Adrenal gland (tissue), 12 donors: Measurements from ENCODE around the gene CDADC1. TPM values are rescaled to one million over a fixed set of nuclear protein-coding genes. Genes with fewer than 3 reads are reported as not detected.
"Not testable (repeated sequence)": the region's sequence is repeated elsewhere in the genome, so short reads cannot be mapped to it uniquely, and the experiment has no call there.

ENCODE experiments used
- DNase-seq, 7 donors: peaks; one replicate each; pipeline ENCODE4 v3.0.0-alpha.2; 2019 to 2020
- H3K27ac ChIP-seq, 5 donors: fragments of 200-600 bp; sonication (generic) in 4 of 5; 1 replicate in 3 of 5; 2 replicates in 2 of 5; pipeline versions ENCODE4 v1.5.1 to v1.8.0; 2016 to 2020; ENCODE audit warnings: mild to moderate bottlenecking in 1 of 5
- H3K27me3 ChIP-seq: fragments of 200-600 bp; 2 replicates; pipeline ENCODE4 v1.8.0; 2021
- H3K36me3 ChIP-seq, 2 donors: fragments of 200-600 bp; replicated peaks in 1 of 2; 1 replicate in 1 of 2; 2 replicates in 1 of 2; pipeline versions ENCODE4 v1.5.1 to v1.8.0; 2018 to 2022
- H3K4me1 ChIP-seq, 2 donors: fragments of 200-600 bp; replicated peaks in 1 of 2; 1 replicate in 1 of 2; 2 replicates in 1 of 2; pipeline versions ENCODE4 v1.5.1 to v1.8.0; 2018 to 2021
- H3K4me3 ChIP-seq, 4 donors: fragments of 200-600 bp; sonication (generic) in 3 of 4; one replicate each; pipeline ENCODE4 v1.5.1; 2016 to 2018
- H3K9me3 ChIP-seq, 3 donors: fragments of 200-600 bp; sonication (generic) in 1 of 3; replicated peaks in 1 of 3; 1 replicate in 2 of 3; 2 replicates in 1 of 3; pipeline versions ENCODE4 v1.5.1 to v1.8.0; 2016 to 2021
- POLR2A ChIP-seq, 2 donors: fragments of 450-650 bp; IDR thresholded peaks; one replicate each; pipeline ENCODE4 v1.6.1; 2017; ENCODE audit warnings: antibody characterized with exemption in 2 of 2, mild to moderate bottlenecking in 2 of 2, moderate library complexity in 1 of 2
- WGBS, 4 donors: extraction: QIAGEN DNeasy Blood & Tissue Kit in 2 of 4; methylation state at CpG; one replicate each; pipeline versions ENCODE4 v1.1.5 to v1.1.7; 2013 to 2017; 5-methylcytosine and 5-hydroxymethylcytosine counted together
- intact Hi-C, 2 donors: fragments of 100-400 bp; cut with DNase I; formaldehyde crosslinking; loops; one replicate each; pipeline versions ENCODE4 v1.14.1 to v1.15.0; 2022 to 2023
- polyA plus RNA-seq, 3 donors: library from polyadenylated mRNA; stranded (reverse); fragments of 200-250 nt in 2 of 3; fragments of 350-450 nt in 1 of 3; fragmentation: Illumina TruSeq in 1 of 3; extraction: RNeasy Lipid Tissue Mini Kit (QIAGEN cat#74804) in 1 of 3; gene quantifications; one replicate each; pipeline ENCODE4 v1.2.3, GENCODE V29; 2013 to 2014
- total RNA-seq, 9 donors: library from RNA; depleted of rRNA in 4 of 9; stranded (reverse); fragments of >200 nt in 4 of 9; fragments of 120-200 nt in 1 of 9; fragmentation: NEBNext Ultra II Directional in 1 of 9; extraction: Animal tissue kit (Norgen Biotek cat#: 25700) in 1 of 9; gene quantifications; one replicate each; pipeline versions ENCODE4 v1.1.0 to v1.2.4, GENCODE V29; 2013 to 2023
- TF ChIP-seq, protein P1 (sequence below), 6 experiments: fragments of 450-650 bp in 4 of 6; fragments of 200-600 bp in 2 of 6; sonication (generic) in 1 of 6; IDR thresholded peaks; 1 replicate in 5 of 6; 2 replicates in 1 of 6; pipeline versions ENCODE4 v1.5.1 to v1.8.0; 2016 to 2021; ENCODE audit warnings: antibody characterized with exemption in 6 of 6, mild to moderate bottlenecking in 2 of 6, moderate library complexity in 1 of 6
- donor health status: healthy with polysubstance abuse.
- donor health status: Bipolar disorder and iron deficiency.
- donor health status: DM: yes; HTN: yes; CAD: no.
- donor health status: DM: no; HTN: no; CAD: no.
- donor health status: DM: no; HTN: no; CAD: no.
- donor health status: DM: yes; HTN: yes; CAD: no.

CDADC1 gene
- total and polyA plus RNA-seq, 12 donors = 4.4 to 25.4 (median 15.1) TPM

DNA sequence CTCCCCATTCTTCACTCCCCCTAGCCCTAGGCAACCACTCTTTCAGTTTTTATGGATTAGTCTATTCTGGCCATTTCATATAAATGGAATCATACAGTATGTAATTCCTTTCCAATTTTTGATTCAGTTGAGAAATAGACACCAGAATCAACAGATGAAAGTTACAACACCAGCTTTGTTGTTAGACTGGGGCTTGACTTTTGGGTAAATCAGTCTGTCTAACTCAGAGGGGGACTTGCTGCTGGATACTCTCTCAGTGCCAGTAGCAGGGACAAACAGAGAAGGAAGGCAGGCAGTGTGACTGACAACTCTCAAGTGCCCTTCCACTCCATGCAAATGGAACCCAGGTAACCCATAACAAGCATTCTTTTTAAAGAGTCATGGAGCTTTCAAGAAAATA is 40.7 kb downstream of the CDADC1 start:
- H3K36me3 ChIP-seq = peaks cover 0 to 8% of the 10 kb centered on the region in 2 donors
- no peak overlapping the region for H3K4me3 ChIP-seq
- no peak overlapping the region for H3K27ac ChIP-seq
- TF ChIP-seq POLR2A (IDR thresholded peaks at IDR 0.05) = no peak
- TF ChIP-seq, protein P1, sequence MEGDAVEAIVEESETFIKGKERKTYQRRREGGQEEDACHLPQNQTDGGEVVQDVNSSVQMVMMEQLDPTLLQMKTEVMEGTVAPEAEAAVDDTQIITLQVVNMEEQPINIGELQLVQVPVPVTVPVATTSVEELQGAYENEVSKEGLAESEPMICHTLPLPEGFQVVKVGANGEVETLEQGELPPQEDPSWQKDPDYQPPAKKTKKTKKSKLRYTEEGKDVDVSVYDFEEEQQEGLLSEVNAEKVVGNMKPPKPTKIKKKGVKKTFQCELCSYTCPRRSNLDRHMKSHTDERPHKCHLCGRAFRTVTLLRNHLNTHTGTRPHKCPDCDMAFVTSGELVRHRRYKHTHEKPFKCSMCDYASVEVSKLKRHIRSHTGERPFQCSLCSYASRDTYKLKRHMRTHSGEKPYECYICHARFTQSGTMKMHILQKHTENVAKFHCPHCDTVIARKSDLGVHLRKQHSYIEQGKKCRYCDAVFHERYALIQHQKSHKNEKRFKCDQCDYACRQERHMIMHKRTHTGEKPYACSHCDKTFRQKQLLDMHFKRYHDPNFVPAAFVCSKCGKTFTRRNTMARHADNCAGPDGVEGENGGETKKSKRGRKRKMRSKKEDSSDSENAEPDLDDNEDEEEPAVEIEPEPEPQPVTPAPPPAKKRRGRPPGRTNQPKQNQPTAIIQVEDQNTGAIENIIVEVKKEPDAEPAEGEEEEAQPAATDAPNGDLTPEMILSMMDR (IDR thresholded peaks at IDR 0.05) = no peak
- no peaks in the 10 kb centered on the region for H3K9me3 ChIP-seq
- H3K27me3 ChIP-seq = no peaks in the 10 kb centered on the region
- DNase-seq = no peak
- intact Hi-C loops = no loop called here
- no peaks in the 10 kb centered on the region for H3K4me1 ChIP-seq

DNA sequence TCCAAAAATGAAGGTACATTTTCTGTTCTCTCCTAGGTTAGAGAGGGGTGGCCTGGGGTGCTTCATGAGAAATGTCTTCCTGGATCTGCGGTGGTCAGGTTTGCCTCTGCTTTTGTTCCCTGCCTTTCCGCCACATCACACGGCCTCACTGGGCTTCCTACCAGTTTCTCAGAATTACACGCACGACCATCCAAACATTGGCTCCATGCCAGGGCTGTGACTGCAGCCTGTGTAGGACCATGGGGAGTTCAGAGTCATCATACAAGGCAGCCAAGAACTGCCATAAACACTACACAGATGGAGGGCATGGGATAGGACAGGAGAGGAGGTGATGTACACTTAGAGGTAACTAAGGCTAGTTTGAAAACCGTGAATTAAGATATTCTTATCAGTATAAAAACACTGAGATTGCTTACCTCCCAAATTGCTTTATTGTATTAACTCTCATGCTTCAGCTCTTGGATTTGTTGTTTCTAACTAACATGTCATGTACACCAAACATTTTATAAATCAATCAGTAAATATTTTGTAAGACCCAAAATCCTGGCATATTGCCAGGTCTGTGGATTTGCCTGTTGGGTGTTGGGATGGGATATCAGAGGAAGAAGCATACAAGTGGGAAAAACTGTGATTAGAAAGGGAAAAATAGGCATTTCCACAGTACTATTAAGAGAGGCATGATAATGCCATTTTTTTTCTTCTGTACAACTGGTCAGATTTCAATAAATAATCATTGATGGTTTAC is 45.2 kb downstream of the CDADC1 start:
- peak in 5 of 7 donors; percentile 56 to 73 (median 60) for DNase-seq
- H3K27me3 ChIP-seq = no peaks in the 10 kb centered on the region
- WGBS, 4 donors = 38 to 56% (median 43%) methylated on average over 6 of the region's 6 CpGs
- no peak overlapping the region for H3K27ac ChIP-seq
- no peaks in the 10 kb centered on the region for H3K4me1 ChIP-seq
- H3K36me3 ChIP-seq = no peaks in the 10 kb centered on the region
- H3K4me3 ChIP-seq = no peak overlapping the region
- intact Hi-C loops = no loop called here
- H3K9me3 ChIP-seq = no peaks in the 10 kb centered on the region
- no peak for TF ChIP-seq POLR2A (IDR thresholded peaks at IDR 0.05)
- TF ChIP-seq, protein P1 (IDR thresholded peaks at IDR 0.05) = no peak

DNA sequence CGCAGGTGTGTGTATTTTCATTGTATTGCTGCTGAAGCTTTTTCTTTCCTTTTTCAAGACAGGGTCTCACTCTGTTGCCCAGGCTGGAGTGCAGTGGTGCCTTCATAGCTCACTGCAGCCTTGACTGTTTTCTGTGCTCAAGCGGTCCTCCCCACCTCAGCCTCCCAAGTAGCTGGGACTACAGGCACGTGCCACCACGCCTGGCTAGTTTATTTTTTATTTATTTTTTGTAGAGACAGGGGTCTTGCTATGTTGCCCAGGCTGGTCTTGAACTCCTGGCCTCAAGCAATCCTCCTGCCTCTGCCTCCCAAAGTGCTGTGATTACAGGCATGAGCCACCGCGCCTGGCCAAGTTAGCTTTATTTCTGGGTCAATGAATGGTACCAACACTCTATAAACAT is 47.0 kb downstream of the CDADC1 start:
- not testable (repeated sequence) for H3K36me3 ChIP-seq, H3K4me1 ChIP-seq, H3K9me3 ChIP-seq, H3K27me3 ChIP-seq, DNase-seq, H3K4me3 ChIP-seq, H3K27ac ChIP-seq
- WGBS, 4 donors = 94 to 100% (median 96%) methylated on average over 6 of the region's 6 CpGs
- intact Hi-C loops = loop anchor here in 1 of 2 donors (5.0 kb wide), 1 partner anchor 313 kb away; no protein-coding TSS in a partner anchor

GRCh38 chr13:49295244-49295643 is 47.5 kb downstream of the CDADC1 start:
- Histone ChIP-seq H3K27me3 (no peaks in the 10 kb centered on the region), H3K36me3 (no peaks in the 10 kb centered on the region), H3K27ac (no peak overlapping the region), H3K4me3 (no peak overlapping the region), H3K9me3 (no peaks in the 10 kb centered on the region), H3K4me1 (no peaks in the 10 kb centered on the region)
- WGBS, 4 donors = 43 to 50% (median 45%) methylated on average over 6 of the region's 6 CpGs
- intact Hi-C loops = loop anchor here in 1 of 2 donors (5.0 kb wide), 1 partner anchor 312 kb away; no protein-coding TSS in a partner anchor
- DNase-seq = no peak
- TF ChIP-seq POLR2A (IDR thresholded peaks at IDR 0.05) = no peak
- TF ChIP-seq, protein P1 (IDR thresholded peaks at IDR 0.05) = no peak

DNA sequence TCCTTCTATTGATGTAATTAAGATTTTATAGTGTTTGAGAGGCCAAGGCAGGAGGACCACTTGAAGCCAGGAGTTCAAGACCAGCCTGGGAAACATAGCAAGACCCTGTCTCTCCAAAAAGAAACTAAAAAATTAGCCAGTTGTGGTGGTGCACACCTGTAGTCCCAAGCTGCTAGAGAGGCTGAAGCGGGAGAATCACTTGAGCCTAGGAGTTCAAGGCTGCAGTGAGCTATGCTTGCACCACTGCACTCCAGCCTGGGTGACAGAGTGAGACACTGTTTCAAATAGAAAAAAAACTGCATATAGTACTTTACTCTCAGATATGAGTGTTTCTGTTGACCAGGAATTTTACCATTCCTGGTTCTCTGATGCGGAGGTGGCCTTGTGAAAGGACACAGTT is 48.9 kb downstream of the CDADC1 start:
- H3K27me3 ChIP-seq = no peaks in the 10 kb centered on the region
- H3K27ac ChIP-seq = no peak overlapping the region
- H3K4me3 ChIP-seq = no peak overlapping the region
- no peak for DNase-seq
- intact Hi-C loops = loop anchor here in 1 of 2 donors (5.0 kb wide), 1 partner anchor 311 kb away; no protein-coding TSS in a partner anchor
- peaks cover 0 to 4% of the 10 kb centered on the region in 2 donors for H3K4me1 ChIP-seq
- WGBS, 4 donors = 95 to 100% (median 98%) methylated on average over 2 of the region's 2 CpGs
- no peaks in the 10 kb centered on the region for H3K9me3 ChIP-seq
- no peak for TF ChIP-seq POLR2A (IDR thresholded peaks at IDR 0.05)
- TF ChIP-seq, protein P1 (IDR thresholded peaks at IDR 0.05) = no peak
- H3K36me3 ChIP-seq = no peaks in the 10 kb centered on the region
